GM18868 (cell line): Measurements from ENCODE around the gene TPK1.
A peak's percentile ranks its signal among the peaks of the same experiment; 100 is the strongest.
"Not testable (repeated sequence)": the region's sequence is repeated elsewhere in the genome, so short reads cannot be mapped to it uniquely, and the experiment has no call there.

ENCODE experiments used
- ATAC-seq: cut with Tn5 transposase; IDR thresholded peaks from one replicate; pipeline ENCODE4 v1.9.1; 2021; ENCODE audit warnings: mild to moderate bottlenecking, moderate library complexity; ENCODE audit not compliant: unreplicated experiment

TPK1 gene

DNA sequence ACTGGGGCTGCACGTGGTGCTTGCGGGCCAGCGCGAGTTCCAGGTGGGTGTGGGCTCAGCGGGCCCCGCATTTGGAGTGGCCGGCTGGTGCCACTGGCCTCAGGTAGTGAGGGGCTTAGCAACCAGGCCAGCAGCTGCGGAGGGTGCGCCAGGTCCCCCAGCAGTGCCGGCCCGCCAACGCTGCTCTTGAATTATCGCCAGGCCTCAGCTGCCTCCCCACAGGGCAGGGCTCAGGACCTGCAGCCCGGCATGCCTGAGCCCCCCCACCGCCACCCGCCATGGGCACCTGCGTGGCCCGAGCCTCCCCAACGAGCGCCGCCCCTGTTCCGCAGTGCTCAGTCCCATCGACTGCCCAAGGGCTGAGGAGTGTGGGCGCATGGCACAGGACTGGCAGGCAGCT, 185.4 kb downstream of the TPK1 start:
- no peak for ATAC-seq

DNA sequence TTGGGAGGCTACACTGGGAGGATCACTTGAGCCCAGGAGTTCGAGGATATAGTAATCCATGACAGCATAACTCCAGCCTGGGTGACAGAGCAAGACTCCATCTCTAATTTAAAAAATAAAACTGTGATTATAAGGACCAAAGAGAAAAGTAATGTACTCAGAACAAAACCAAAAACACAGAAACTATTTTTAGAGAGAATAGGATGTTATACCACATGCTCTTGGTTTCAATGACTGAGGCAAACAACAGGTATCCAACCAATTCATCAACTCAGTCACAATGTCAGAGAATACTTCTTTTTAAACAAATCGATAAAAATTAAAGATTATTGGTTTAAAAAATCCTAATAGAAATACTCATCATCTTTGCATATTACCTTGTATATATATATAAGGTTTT, 186.7 kb downstream of the TPK1 start:
- ATAC-seq: peak; percentile 84

GRCh38 chr7:144641389-144642044, 194.3 kb downstream of the TPK1 start:
- ATAC-seq: no peak

DNA sequence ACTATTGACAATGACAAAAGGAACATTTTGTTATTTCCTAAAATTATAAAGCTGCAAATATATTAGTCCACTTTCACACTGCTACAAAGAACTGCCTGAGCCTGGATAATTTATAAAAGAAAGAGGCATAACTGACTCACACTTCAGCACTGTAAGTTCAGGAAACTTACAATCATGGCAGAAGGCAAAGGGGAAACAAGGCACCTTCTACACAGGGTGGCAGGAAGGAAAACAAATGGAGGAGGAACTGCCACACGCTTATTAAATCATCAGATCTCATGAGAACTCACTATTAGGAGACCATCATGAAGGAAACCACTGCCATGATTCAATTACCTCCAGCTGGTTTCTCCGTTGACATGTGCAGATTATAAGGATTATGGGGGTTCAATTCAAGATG, 203.1 kb downstream of the TPK1 start:
- no peak for ATAC-seq

GRCh38 chr7:144629598-144629997, 206.3 kb downstream of the TPK1 start:
- no peak for ATAC-seq

- ATAC-seq: no peak
Measured at GRCh38 chr7:144629011-144629410, 206.8 kb downstream of the TPK1 start.

- no peak for ATAC-seq
Measured at GRCh38 chr7:144628176-144628575, 207.7 kb downstream of the TPK1 start.

GRCh38 chr7:144622745-144623144, 213.1 kb downstream of the TPK1 start:
- no peak for ATAC-seq

- ATAC-seq: no peak
Measured at GRCh38 chr7:144606261-144606660, 229.6 kb downstream of the TPK1 start.

- ATAC-seq: no peak
Measured at GRCh38 chr7:144596953-144597352, 238.9 kb downstream of the TPK1 start.

DNA sequence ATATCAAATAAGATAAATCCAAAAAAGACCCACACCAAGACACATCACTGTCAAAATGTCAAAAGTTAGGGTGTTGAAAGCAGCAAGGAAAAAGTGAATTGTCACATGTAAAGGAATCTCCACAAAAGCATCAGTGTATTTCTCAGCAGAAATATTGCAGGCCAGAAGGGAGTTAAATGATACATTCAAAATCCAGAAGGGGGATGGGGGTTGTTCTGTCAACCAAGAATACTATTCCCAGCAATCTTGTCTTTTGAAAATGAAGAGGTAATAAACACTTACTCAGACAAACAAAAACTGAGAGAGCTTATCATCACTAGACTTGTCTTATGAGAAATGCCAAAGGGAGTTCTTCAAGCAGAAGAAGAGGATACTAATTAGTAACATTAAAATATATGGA, 241.3 kb downstream of the TPK1 start:
- no peak for ATAC-seq

- no peak for ATAC-seq
Measured at GRCh38 chr7:144588559-144589051, 247.2 kb downstream of the TPK1 start.

- no peak for ATAC-seq
Measured at GRCh38 chr7:144587701-144588100, 248.2 kb downstream of the TPK1 start.

GRCh38 chr7:144584726-144585125, 251.1 kb downstream of the TPK1 start:
- ATAC-seq: no peak

- ATAC-seq: no peak
Measured at GRCh38 chr7:144579687-144580086, 256.2 kb downstream of the TPK1 start.

GRCh38 chr7:144575456-144575855, 260.4 kb downstream of the TPK1 start:
- ATAC-seq: no peak

DNA sequence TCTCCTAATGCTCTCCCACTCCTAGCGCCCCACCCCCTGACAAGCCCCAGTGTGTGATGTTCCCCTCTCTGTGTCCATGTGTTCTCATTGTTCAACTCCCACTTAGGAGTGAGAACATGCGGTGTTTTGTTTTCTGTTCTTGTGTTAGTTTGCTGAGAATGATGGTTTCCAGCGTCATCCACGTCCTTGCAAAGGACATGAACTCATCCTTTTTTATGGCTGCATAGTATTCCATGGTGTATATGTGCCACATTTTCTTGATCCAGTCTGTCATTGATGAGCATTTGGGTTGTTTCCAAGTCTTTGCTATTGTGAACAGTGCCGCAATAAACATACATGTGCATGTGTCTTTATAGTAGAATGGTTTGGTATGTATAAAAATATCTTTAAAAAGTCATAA, 261.1 kb downstream of the TPK1 start:
- ATAC-seq: not testable (repeated sequence)

GRCh38 chr7:144568233-144568632, 267.6 kb downstream of the TPK1 start:
- ATAC-seq: no peak

GRCh38 chr7:144565586-144565985, 270.3 kb downstream of the TPK1 start:
- ATAC-seq: no peak

GRCh38 chr7:144549861-144550260, 286.0 kb downstream of the TPK1 start:
- no peak for ATAC-seq

DNA sequence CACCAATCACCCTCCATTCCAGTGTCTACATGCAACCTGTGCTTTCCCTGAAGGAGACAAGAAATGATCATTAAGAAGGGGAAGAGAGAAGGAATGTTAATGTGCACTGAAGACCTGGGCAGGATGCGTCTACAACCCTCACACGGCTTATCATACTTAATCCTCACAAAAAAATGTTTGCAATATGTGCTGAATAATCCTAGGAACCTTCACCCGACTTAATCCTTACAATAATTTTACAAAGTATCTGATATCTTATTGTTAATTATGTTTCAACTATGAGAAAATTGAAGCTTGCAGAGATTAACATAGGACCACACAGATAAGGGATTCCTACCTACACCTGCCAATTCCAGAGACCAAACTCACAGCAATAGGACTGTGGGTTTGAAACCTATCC, 287.3 kb downstream of the TPK1 start:
- ATAC-seq: no peak

GRCh38 chr7:144547888-144548287, 288.0 kb downstream of the TPK1 start:
- no peak for ATAC-seq

DNA sequence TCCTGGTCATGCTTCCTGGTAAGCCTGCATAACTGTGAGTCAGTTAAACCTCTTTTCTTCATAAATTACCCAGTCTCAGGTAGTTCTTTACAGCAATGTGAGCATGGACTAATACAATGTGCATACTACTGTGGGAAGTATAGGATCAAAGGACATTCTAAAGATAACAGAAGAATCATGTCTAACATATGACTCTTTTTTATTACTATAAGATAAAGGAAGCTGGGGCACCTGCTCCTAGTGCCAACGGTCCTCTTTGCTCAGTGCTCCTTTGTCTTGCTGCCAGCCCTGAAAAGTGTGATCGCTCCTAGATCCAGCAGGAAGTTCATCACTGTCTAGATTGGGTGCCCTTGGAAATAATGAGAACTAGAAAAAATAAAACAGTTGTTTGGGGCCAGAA, 289.1 kb downstream of the TPK1 start:
- ATAC-seq: no peak
